Endothelial cell of umbilical vein (primary cell): Measurements from ENCODE around the gene CMC2. TPM values are rescaled to one million over a fixed set of nuclear protein-coding genes. Genes with fewer than 3 reads are reported as not detected.

ENCODE experiments used
- BruUV-seq: library from RNA; stranded (reverse); fragments of 400-500 nt; replicated peaks from 2 replicates; lab custom pipeline; 2021; lab: Mats Ljungman, UMichigan
- CTCF ChIA-PET: fragments of 300-600, 350-600 bp; sonication (Branson Sonifier 250); formaldehyde crosslinking; loops from one replicate; lab custom pipeline; 2021; ENCODE audit warnings: antibody characterized with exemption, inconsistent platforms; lab: Charles Lee
- POLR2A ChIA-PET: fragments of 300-600, 350-600 bp; sonication (Branson Sonifier 250); formaldehyde crosslinking; loops from one replicate; lab custom pipeline; 2021; ENCODE audit warnings: antibody characterized with exemption, inconsistent platforms; lab: Charles Lee
- DNase-seq: peaks from one replicate; pipeline ENCODE4 v3.0.0-alpha.2; 2011; ENCODE audit warnings: low read depth, low spot score
- FAIRE-seq: peaks from 2 replicates; lab custom pipeline; 2011; peaks lifted over from hg19 to GRCh38; lab: Jason Lieb, UNC
- H2AFZ ChIP-seq: 2 replicates; pipeline ENCODE4 v1.6.0; 2012; ENCODE audit warnings: low read depth, low read length, control low read depth, inconsistent platforms
- H3K27ac ChIP-seq: 2 replicates; pipeline ENCODE4 v1.5.1; 2011; ENCODE audit warnings: low read depth, mild to moderate bottlenecking, control low read depth, low read length, moderate library complexity; ENCODE audit not compliant: insufficient read depth
- H3K27me3 ChIP-seq, 2 experiments: 2 replicates each; pipeline versions ENCODE4 v1.6.0 to v1.6.1; 2011; ENCODE audit warnings: low read length in 2 of 2, mixed read lengths in 1 of 2; ENCODE audit not compliant: control insufficient read depth in 2 of 2, insufficient read depth in 2 of 2
- H3K36me3 ChIP-seq, 2 experiments: 2 replicates in 1 of 2; 3 replicates in 1 of 2; pipeline ENCODE4 v1.5.1; 2011; ENCODE audit warnings: low read length in 2 of 2, mild to moderate bottlenecking in 1 of 2, moderate library complexity in 1 of 2; ENCODE audit not compliant: control insufficient read depth in 2 of 2, insufficient read depth in 2 of 2; ENCODE audit errors: extremely low read depth in 1 of 2
- H3K4me1 ChIP-seq: 3 replicates; pipeline ENCODE4 v1.5.1; 2011; ENCODE audit warnings: mild to moderate bottlenecking, low read length; ENCODE audit not compliant: control insufficient read depth, insufficient read depth; ENCODE audit errors: extremely low read depth
- H3K4me2 ChIP-seq: 2 replicates; pipeline ENCODE4 v1.6.1; 2011; ENCODE audit warnings: low read length, control low read depth, mixed read lengths; ENCODE audit not compliant: insufficient read depth
- H3K4me3 ChIP-seq, 3 experiments: fragments of 200-600 bp in 1 of 3; sonication (generic), shearing (Covaris generic) in 1 of 3; replicated peaks in 1 of 3; 2 replicates each; pipeline ENCODE4 v1.5.1; 2011 to 2016; ENCODE audit warnings: control low read depth in 3 of 3, low read length in 3 of 3, mild to moderate bottlenecking in 2 of 3, inconsistent platforms in 1 of 3, low read depth in 1 of 3, moderate library complexity in 1 of 3; ENCODE audit not compliant: insufficient read depth in 1 of 3
- H3K79me2 ChIP-seq: 2 replicates; pipeline ENCODE4 v1.6.0; 2012; ENCODE audit warnings: low read length, inconsistent platforms; ENCODE audit not compliant: control insufficient read depth, insufficient read depth
- H3K9ac ChIP-seq: replicated peaks from 2 replicates; pipeline ENCODE3; 2011; ENCODE audit warnings: low read length, control low read depth; ENCODE audit not compliant: insufficient read depth; ENCODE audit errors: extremely low read depth
- H3K9me1 ChIP-seq: replicated peaks from 3 replicates; pipeline ENCODE4 v1.6.0; 2011; ENCODE audit warnings: mild to moderate bottlenecking, low read length; ENCODE audit not compliant: control insufficient read depth, insufficient read depth; ENCODE audit errors: extremely low read depth
- H3K9me3 ChIP-seq: replicated peaks from 2 replicates; pipeline ENCODE4 v1.5.1; 2012; ENCODE audit warnings: low read length, inconsistent platforms; ENCODE audit not compliant: control insufficient read depth, insufficient read depth
- H4K20me1 ChIP-seq: replicated peaks from 2 replicates; pipeline ENCODE3; 2011; ENCODE audit warnings: mild to moderate bottlenecking, low read length; ENCODE audit not compliant: control insufficient read depth, insufficient read depth; ENCODE audit errors: extremely low read depth
- CTCF ChIP-seq, 2 donors: IDR thresholded peaks; 1 replicate in 1 of 2; 2 replicates in 1 of 2; pipeline ENCODE4 v1.5.1; 2011; ENCODE audit warnings: low read length in 2 of 2, mild to moderate bottlenecking in 2 of 2, moderate library complexity in 2 of 2, control low read depth in 1 of 2, inconsistent platforms in 1 of 2, low read depth in 1 of 2; ENCODE audit not compliant: insufficient read depth in 1 of 2; ENCODE audit errors: extremely low read depth in 1 of 2
- EZH2 ChIP-seq: IDR thresholded peaks from 2 replicates; pipeline ENCODE4 v1.6.1; 2012; ENCODE audit warnings: borderline replicate concordance, low read depth, mild to moderate bottlenecking, moderate library complexity, low read length, inconsistent platforms; ENCODE audit not compliant: severe bottlenecking
- FOS ChIP-seq: IDR thresholded peaks from 2 replicates; pipeline ENCODE4 v1.6.1; 2011; ENCODE audit warnings: mild to moderate bottlenecking, low read length, moderate library complexity, borderline replicate concordance; ENCODE audit not compliant: insufficient read depth
- GATA2 ChIP-seq: IDR thresholded peaks from 2 replicates; pipeline ENCODE4 v1.7.0; 2011; ENCODE audit warnings: low read depth, mild to moderate bottlenecking, moderate library complexity, mixed read lengths, low read length; ENCODE audit not compliant: insufficient read length, insufficient read depth
- JUN ChIP-seq: IDR thresholded peaks from 2 replicates; pipeline ENCODE4 v1.6.1; 2011; ENCODE audit warnings: borderline replicate concordance, low read depth; ENCODE audit not compliant: insufficient read length, insufficient read depth
- MAX ChIP-seq: IDR thresholded peaks from 2 replicates; pipeline ENCODE4 v1.6.1; 2011; ENCODE audit not compliant: insufficient read depth, insufficient read length
- MYC ChIP-seq: IDR thresholded peaks from one replicate; pipeline ENCODE4 v1.6.1; 2011; ENCODE audit warnings: mild to moderate bottlenecking, low read depth, low read length
- POLR2A ChIP-seq: IDR thresholded peaks from 2 replicates; pipeline ENCODE4 v1.6.1; 2012; ENCODE audit warnings: low read depth, mild to moderate bottlenecking, control low read depth, low read length
- POLR2AphosphoS5 ChIP-seq: IDR thresholded peaks from 2 replicates; pipeline ENCODE4 v1.6.1; 2012; ENCODE audit warnings: low read depth, mild to moderate bottlenecking, control low read depth, low read length, moderate library complexity; ENCODE audit not compliant: insufficient read depth
- dilution Hi-C: fragments of 300-500 bp; cut with MboI; formaldehyde crosslinking; loops from one replicate; pipeline ENCODE4 v1.15.0; 2019; ENCODE audit warnings: low sequenced_read_pairs; ENCODE audit not compliant: extremely low pct_ligation_motif_present
- intact Hi-C: fragments of 100-400 bp; cut with micrococcal nuclease; formaldehyde crosslinking; loops from one replicate; pipeline ENCODE4 v1.10.0; 2022
- polyA plus RNA-seq, 4 experiments: library from polyadenylated mRNA; depleted of rRNA in 3 of 4; stranded (reverse) in 3 of 4; unstranded in 1 of 4; fragments of >200 nt; gene quantifications; 2 replicates each; pipeline versions ENCODE4 v1.2.1 to v1.2.3, GENCODE V29; 2011 to 2012; ENCODE audit warnings: missing spikeins in 1 of 4
- total RNA-seq: library from RNA; stranded (reverse); gene quantifications from 2 replicates; pipeline ENCODE4 v1.2.3, GENCODE V29; 2021

CMC2 gene
- total and polyA plus RNA-seq, 2 donors (not counting 3 experiments of a cell fraction or from before 2014, with no cell fraction given): 97.8 to 216 TPM

- POLR2A ChIA-PET: interaction anchor here (1.2 to 1.4 kb wide), 6 partner anchors 9 to 186 kb away, joined by 4 to 6 read pairs (median 5); partner anchors contain the start of genes CENPN and CMC2
- dilution Hi-C loops (no loop called here), intact Hi-C loops (loop anchor here (1.0 kb wide), 4 partner anchors 7 to 60 kb away; partner anchors contain the start of gene CMC2)
- Histone ChIP-seq H3K9me3 (no peaks in the 10 kb centered on the region), H2AFZ (no peak overlapping the region), H4K20me1 (no peaks in the 10 kb centered on the region), H3K4me3 (no peak overlapping the region), H3K27ac (peak overlapping the region; percentile 74), H3K36me3 (no peaks in the 10 kb centered on the region), H3K27me3 (no peaks in the 10 kb centered on the region), H3K9me1 (no peaks in the 10 kb centered on the region), H3K9ac (peak overlapping the region; percentile 69), H3K79me2 (peaks cover 78% of the 10 kb centered on the region), H3K4me2 (peak overlapping the region; percentile 84), H3K4me1 (peaks cover 28% of the 10 kb centered on the region)
- FAIRE-seq (no peak), DNase-seq (no peak)
- CTCF ChIA-PET: interaction anchor here (0.9 to 3.3 kb wide), 9 partner anchors 11 to 68 kb away, joined by 3 to 38 read pairs (median 8); partner anchors contain the start of gene ATMIN
- TF ChIP-seq POLR2AphosphoS5 (no peak), MYC (no peak), FOS (no peak), CTCF (IDR thresholded peaks at IDR 0.05; ENCODE audit: extremely low read depth in 1 of 2, insufficient read depth in 1 of 2, low read depth in 1 of 2, low read length in 2 of 2) (no peak), EZH2 (no peak), JUN (no peak), POLR2A (no peak), GATA2 (no peak), MAX (no peak)
- BruUV-seq: TSS peak; percentile 67
Observed at GRCh38 chr16:80992676-80993293, 13.9 kb downstream of the CMC2 start.
